GM08714 (cell line): ENCODE results near the gene ADGRL3.

ENCODE experiments used
- H3K4me3 ChIP-seq: fragments of 200-500 bp; sonication (Bioruptor generic); 2 replicates; pipeline ENCODE4 v1.5.1; 2014; ENCODE audit warnings: mild to moderate bottlenecking, low read length, inconsistent platforms
- ZNF274 ChIP-seq: IDR thresholded peaks from 2 replicates; pipeline ENCODE4 v1.6.1; 2012; ENCODE audit warnings: mild to moderate bottlenecking, low read depth, low read length

Gene ADGRL3

GRCh38 chr4:61559396-61559795 lies 359.3 kb downstream of the ADGRL3 start:
- no peak for TF ChIP-seq ZNF274
- no peak overlapping the region for H3K4me3 ChIP-seq

- no peak overlapping the region for H3K4me3 ChIP-seq
- no peak for TF ChIP-seq ZNF274
These were observed 360.9 kb downstream of the ADGRL3 start for GRCh38 chr4:61561028-61561427.

GRCh38 chr4:61571761-61572559 lies 371.8 kb downstream of the ADGRL3 start:
- TF ChIP-seq ZNF274: no peak
- no peak overlapping the region for H3K4me3 ChIP-seq

- no peak for TF ChIP-seq ZNF274
- no peak overlapping the region for H3K4me3 ChIP-seq
These were observed 375.7 kb downstream of the ADGRL3 start for GRCh38 chr4:61575796-61576195.

- no peak overlapping the region for H3K4me3 ChIP-seq
- no peak for TF ChIP-seq ZNF274
These were observed 379.7 kb downstream of the ADGRL3 start for GRCh38 chr4:61579786-61580185.

- no peak overlapping the region for H3K4me3 ChIP-seq
- TF ChIP-seq ZNF274: no peak
These were observed 380.7 kb downstream of the ADGRL3 start for GRCh38 chr4:61580721-61581377.

- no peak overlapping the region for H3K4me3 ChIP-seq
- TF ChIP-seq ZNF274: no peak
These were observed 383.6 kb downstream of the ADGRL3 start for GRCh38 chr4:61583696-61584095.

GRCh38 chr4:61588621-61589402 lies 388.7 kb downstream of the ADGRL3 start:
- no peak for TF ChIP-seq ZNF274
- no peak overlapping the region for H3K4me3 ChIP-seq

GRCh38 chr4:61590881-61591280 lies 390.8 kb downstream of the ADGRL3 start:
- TF ChIP-seq ZNF274: no peak
- H3K4me3 ChIP-seq: no peak overlapping the region

GRCh38 chr4:61596606-61597340 lies 396.6 kb downstream of the ADGRL3 start:
- TF ChIP-seq ZNF274: no peak

GRCh38 chr4:61603086-61603485 lies 403.0 kb downstream of the ADGRL3 start:
- TF ChIP-seq ZNF274: no peak
- H3K4me3 ChIP-seq: no peak overlapping the region

More at GRCh38 chr4:61596606-61597340, 396.6 kb downstream of the ADGRL3 start:
- H3K4me3 ChIP-seq: no peak overlapping the region

GRCh38 chr4:61604054-61604453 lies 403.9 kb downstream of the ADGRL3 start:
- TF ChIP-seq ZNF274: no peak
- H3K4me3 ChIP-seq: no peak overlapping the region

GRCh38 chr4:61605984-61606383 lies 405.9 kb downstream of the ADGRL3 start:
- TF ChIP-seq ZNF274: no peak
- H3K4me3 ChIP-seq: no peak overlapping the region

- no peak overlapping the region for H3K4me3 ChIP-seq
- TF ChIP-seq ZNF274: no peak
These were observed 414.1 kb downstream of the ADGRL3 start for GRCh38 chr4:61614231-61614630.
